HL-60 (cell line): ENCODE results near the gene WDR5B.

ENCODE experiments used
- DNase-seq, 2 experiments: peaks; one replicate each; pipeline ENCODE4 v3.0.0-alpha.2; 2010 to 2020; ENCODE audit warnings: low read depth in 1 of 2, low spot score in 1 of 2
- H3K27ac ChIP-seq: fragments of 250-450 bp; sonication (Bioruptor Pico); replicated peaks from 2 replicates; pipeline ENCODE4 v1.5.1; 2020; ENCODE audit warnings: mild to moderate bottlenecking, moderate library complexity
- H3K27me3 ChIP-seq: fragments of 250-450 bp; sonication (Bioruptor Pico); 2 replicates; pipeline ENCODE4 v1.5.1; 2021; ENCODE audit warnings: mild to moderate bottlenecking, moderate library complexity; ENCODE audit not compliant: insufficient read depth, poor library complexity, severe bottlenecking
- H3K4me3 ChIP-seq: replicated peaks from 2 replicates; pipeline ENCODE4 v1.5.1; 2011; ENCODE audit warnings: mild to moderate bottlenecking, control low read depth, low read length; ENCODE audit not compliant: insufficient read depth
- CTCF ChIP-seq: IDR thresholded peaks from one replicate; pipeline ENCODE4 v1.5.1; 2011; ENCODE audit warnings: low read length, control low read depth, inconsistent platforms; ENCODE audit not compliant: insufficient read depth
- GABPA ChIP-seq: IDR thresholded peaks from 2 replicates; pipeline ENCODE4 v1.6.1; 2012; ENCODE audit warnings: low read depth
- POLR2AphosphoS5 ChIP-seq: IDR thresholded peaks from 2 replicates; pipeline ENCODE4 v1.6.1; 2012; ENCODE audit warnings: low read depth
- SPI1 ChIP-seq: IDR thresholded peaks from 2 replicates; pipeline ENCODE4 v1.6.1; 2012; ENCODE audit warnings: low read depth, mild to moderate bottlenecking, borderline replicate concordance
- TF ChIP-seq, protein P1 (sequence below): IDR thresholded peaks from 2 replicates; pipeline ENCODE4 v1.6.1; 2012; ENCODE audit warnings: low read depth; ENCODE audit not compliant: insufficient replicate concordance

WDR5B gene

DNA sequence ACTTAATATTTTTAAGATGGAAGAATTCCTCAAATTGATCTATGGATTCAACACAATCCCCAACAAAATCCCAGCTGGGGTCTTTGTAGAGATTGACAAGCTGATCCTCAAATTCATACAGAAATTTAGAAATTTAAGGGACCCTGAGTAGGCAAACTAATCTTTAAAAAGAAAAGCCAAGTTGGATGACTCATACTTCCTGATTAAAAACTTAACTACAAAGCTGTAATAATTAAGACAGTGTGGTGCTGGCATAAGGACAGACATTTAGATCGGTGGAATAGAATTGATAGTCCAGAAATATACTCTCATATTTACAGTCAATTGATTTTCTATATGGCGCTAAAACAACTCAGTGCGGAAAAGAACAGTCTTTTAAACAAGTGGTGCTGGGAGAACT lies 20.3 kb downstream of the WDR5B start:
- TF ChIP-seq GABPA = no peak
- no peak for TF ChIP-seq SPI1
- DNase-seq = no peak

GRCh38 chr3:122394173-122394572 lies 21.7 kb downstream of the WDR5B start:
- no peak for DNase-seq
- no peak for TF ChIP-seq CTCF
- no peak for TF ChIP-seq GABPA
- TF ChIP-seq POLR2AphosphoS5 = no peak
- TF ChIP-seq, protein P1, sequence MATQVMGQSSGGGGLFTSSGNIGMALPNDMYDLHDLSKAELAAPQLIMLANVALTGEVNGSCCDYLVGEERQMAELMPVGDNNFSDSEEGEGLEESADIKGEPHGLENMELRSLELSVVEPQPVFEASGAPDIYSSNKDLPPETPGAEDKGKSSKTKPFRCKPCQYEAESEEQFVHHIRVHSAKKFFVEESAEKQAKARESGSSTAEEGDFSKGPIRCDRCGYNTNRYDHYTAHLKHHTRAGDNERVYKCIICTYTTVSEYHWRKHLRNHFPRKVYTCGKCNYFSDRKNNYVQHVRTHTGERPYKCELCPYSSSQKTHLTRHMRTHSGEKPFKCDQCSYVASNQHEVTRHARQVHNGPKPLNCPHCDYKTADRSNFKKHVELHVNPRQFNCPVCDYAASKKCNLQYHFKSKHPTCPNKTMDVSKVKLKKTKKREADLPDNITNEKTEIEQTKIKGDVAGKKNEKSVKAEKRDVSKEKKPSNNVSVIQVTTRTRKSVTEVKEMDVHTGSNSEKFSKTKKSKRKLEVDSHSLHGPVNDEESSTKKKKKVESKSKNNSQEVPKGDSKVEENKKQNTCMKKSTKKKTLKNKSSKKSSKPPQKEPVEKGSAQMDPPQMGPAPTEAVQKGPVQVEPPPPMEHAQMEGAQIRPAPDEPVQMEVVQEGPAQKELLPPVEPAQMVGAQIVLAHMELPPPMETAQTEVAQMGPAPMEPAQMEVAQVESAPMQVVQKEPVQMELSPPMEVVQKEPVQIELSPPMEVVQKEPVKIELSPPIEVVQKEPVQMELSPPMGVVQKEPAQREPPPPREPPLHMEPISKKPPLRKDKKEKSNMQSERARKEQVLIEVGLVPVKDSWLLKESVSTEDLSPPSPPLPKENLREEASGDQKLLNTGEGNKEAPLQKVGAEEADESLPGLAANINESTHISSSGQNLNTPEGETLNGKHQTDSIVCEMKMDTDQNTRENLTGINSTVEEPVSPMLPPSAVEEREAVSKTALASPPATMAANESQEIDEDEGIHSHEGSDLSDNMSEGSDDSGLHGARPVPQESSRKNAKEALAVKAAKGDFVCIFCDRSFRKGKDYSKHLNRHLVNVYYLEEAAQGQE = no peak
- no peak for TF ChIP-seq SPI1
- Histone ChIP-seq H3K4me3 (no peak overlapping the region), H3K27me3 (no peaks in the 10 kb centered on the region), H3K27ac (no peak overlapping the region)

More for the DNA sequence above, 20.3 kb downstream of the WDR5B start:
- no peak overlapping the region for H3K4me3 ChIP-seq
- H3K27ac ChIP-seq = no peak overlapping the region
- no peaks in the 10 kb centered on the region for H3K27me3 ChIP-seq

DNA sequence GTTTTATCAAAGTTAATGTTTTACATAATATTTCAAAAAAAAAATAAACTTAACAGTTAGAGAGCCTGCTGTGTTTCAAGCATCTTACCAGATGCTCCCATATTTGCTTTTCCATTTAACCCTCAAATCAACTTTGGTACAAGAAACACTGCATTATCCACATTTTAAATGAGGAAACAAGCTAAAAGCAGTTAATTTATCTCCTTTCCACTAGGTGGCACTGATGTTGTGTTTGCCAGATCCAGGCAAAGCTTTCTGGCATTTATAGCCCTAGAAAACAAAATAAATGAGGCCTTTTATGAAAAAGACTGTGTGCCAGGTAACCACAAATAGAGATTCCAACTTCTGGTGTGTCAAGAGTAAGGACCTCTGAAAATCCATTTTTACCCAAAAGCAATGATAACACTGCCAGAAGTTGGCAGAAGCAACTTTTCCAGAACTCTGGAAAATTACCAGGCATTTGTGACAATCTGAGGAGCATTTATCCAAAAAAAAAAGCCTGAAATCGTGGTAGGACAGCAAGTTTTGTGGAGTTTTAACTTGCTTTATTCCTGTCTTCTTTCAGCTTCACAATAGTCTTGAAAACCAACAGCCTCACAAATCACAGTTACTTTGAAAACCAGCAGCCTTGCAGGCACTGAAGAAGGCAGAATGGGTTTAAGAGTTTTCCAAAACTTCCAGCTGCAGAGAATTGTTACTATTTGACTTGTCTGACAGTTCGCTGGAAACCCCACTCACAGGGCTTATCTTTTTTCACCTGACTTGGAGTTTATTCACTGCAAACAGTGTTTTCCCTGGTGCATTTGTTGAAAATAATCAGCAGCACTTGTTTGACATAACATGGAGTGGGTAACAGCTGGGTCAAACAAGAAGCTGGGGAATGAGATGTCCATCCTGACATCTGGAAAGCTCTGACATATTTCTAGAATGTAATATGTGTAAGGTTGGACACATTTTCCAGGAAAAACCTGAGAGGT lies 22.7 kb downstream of the WDR5B start:
- H3K27ac ChIP-seq = no peak overlapping the region
- peak in 1 of 2 experiments; percentile 39 for DNase-seq
- TF ChIP-seq SPI1 (no peak), CTCF (peak; percentile 57)
- H3K4me3 ChIP-seq = no peak overlapping the region
- H3K27me3 ChIP-seq = no peaks in the 10 kb centered on the region

DNA sequence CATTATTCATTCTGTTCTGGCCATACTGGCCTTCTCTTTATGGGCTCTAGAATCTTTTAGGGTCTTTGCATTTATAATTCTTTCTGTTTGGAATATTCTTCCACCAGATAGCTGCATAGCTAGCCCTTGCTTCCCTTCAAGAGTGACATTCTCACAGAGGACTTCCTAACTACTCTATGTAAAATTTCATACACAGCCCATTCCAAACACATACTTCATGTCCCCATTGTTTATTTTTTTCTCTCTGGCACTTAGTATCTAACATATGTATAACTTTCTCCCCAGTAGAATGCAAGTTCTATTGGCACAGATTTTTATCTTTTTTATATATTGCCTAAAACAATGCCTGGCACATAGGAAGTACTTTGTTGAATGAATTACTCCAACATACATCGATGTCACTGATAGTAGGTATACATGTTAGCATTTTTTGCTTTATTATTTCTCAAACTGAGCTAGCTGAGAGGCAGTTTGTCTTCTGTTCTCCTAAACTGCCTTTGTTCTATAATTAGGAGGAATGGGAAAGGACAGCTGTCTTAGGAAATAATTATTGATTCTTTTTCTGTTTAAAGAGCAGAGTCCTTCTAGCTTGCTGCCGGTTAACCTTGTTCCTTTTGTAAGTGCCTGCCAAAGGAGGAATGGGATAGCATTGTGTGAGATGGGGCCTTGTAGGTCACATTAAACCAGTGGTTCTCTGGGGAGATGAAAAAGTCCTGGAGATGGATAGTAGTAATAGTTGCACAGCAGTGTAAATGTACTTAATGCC lies 24.0 kb downstream of the WDR5B start:
- Histone ChIP-seq H3K27me3 (no peaks in the 10 kb centered on the region), H3K27ac (no peak overlapping the region), H3K4me3 (no peak overlapping the region)
- DNase-seq = no peak
- TF ChIP-seq, protein P1 = no peak
- TF ChIP-seq POLR2AphosphoS5 (no peak), GABPA (no peak), CTCF (no peak), SPI1 (no peak)
